Measurements from ENCODE around the gene FBXO21.
"Not testable (repeated sequence)": the region's sequence is repeated elsewhere in the genome, so short reads cannot be mapped to it uniquely, and the experiment has no call there.

The FBXO21 gene

DNA sequence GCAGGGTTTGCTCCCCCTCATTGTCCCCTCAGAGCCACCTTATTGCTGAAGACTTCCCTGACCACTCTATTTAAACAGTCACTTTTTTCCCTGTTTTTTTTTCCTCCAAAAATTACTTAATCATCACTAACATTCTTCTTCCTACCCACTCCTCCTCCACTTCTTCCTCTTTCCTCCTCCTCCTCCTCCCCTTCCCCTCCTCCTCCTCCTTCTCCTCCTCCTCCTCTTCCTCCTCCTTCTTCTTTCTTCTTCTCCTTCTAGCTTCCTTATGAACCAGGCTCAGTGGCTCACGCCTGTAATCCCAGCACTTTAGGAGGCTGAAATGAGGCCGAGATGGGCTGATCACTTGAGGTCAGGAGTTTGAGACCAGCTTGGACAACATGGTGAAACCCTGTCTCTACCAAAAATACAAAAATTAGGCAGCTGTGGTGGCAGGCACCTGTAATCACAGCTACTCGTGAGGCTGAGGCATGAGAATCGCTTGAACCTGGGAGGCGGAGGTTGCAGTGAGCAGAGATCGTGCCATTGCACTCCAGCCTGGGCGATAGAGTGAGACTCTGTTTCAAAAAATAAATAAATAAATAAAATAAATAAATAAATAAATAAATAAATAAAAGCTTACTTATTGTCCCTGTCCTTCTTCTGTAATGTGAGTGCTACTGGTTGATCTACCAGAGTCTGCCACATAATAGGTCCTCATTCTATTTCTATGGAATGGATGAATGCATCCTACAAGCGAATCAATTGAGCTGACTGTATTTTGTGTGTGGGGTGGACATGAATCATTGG, 9.9 kb upstream of the FBXO21 start:
- DNase-seq = not testable (repeated sequence)

DNA sequence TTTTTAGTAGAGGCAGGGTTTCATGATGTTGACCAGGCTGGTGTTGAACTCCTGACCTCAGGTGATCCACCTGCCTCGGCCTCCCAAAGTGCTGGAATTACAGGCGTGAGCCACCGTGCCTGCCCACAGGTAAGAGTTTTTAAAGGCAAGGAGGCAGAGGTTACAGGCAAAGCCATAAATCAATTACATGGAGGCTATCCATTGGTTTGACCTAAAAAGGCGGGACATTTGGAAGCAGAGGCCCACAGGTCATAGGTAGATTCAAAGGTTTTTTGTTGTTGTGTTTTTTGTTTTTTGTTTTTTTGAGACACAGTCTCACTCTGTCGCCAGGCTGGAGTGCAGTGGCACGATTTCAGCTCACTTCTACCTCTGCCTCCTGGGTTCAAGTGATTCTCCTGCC, 6.1 kb upstream of the FBXO21 start:
- DNase-seq = not testable (repeated sequence)

DNA sequence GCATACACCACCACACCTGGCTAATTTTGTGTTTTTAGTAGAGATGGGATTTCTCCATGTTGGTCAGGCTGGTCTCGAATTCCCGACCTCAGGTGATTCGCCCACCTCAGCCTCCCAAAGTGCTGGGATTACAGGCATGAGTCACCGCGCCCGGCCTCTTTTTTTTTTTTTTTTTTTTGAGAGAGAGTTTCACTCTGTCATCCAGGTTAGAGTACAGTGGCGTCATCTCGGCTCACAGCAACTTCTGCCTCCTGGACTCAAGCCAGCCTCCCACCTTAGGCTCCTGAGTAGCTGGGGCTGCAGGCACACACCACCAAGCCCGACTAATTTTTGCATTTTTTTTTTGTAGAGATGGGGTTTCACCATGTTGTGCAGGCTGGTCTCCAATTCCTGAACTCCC, 4.8 kb upstream of the FBXO21 start:
- DNase-seq = not testable (repeated sequence)

DNA sequence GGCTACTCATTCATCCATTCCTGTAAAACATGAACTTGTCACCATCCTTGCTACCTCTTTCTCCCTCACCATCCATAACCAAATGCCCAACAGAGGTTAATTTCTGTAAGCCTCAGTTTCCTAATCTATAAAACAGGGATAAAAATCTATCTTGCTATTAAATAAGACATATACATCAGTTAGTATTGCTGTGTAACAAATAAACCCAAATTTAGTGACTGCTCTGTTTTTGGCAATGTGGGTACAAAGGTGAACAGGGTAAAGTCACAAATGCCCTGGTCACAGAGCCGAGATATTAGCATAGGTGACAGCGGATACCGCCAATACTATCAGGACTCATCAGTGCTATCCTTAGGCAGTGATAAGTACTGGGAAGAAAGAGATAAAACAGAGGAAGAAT, 3.6 kb upstream of the FBXO21 start:
- no peak for DNase-seq

DNA sequence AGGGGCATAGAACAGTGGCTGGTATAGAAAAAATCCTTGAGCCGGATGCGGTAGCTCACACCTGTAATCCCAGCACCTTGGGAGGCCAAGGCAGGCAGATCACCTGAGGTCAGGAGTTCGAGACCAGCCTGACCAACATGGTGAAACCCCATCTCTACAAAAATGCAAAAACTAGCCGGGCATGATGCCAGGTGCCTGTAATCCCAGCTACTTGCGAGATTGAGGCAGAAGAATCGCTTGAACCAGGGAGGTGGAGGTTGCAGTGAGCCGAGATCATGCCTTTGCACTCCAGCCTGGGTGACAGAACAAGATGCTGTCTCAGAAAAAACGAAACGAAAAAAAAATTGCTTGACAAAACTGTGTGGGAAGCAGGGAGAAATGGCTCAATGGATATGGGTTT, 2.3 kb upstream of the FBXO21 start:
- DNase-seq = not testable (repeated sequence)

DNA sequence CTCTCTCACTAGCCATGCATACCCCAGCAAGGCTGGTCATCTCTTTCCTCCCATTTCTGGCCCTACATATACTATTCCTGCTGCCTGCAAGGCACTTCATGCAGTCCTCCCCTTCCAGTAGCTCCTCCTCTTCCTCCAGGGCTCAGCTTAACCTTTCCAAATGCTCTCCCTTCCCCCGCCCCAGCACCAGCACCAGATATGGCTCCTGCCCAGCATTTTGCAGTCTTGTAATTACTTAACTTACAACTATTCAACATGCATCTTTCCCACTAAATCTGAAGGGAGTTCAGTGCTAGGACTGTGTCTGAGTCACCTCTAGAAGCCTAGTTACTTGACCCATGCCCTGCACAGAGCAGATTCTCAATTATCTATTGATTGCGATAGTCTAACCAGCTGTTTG, 1.8 kb upstream of the FBXO21 start:
- DNase-seq = no peak

DNA sequence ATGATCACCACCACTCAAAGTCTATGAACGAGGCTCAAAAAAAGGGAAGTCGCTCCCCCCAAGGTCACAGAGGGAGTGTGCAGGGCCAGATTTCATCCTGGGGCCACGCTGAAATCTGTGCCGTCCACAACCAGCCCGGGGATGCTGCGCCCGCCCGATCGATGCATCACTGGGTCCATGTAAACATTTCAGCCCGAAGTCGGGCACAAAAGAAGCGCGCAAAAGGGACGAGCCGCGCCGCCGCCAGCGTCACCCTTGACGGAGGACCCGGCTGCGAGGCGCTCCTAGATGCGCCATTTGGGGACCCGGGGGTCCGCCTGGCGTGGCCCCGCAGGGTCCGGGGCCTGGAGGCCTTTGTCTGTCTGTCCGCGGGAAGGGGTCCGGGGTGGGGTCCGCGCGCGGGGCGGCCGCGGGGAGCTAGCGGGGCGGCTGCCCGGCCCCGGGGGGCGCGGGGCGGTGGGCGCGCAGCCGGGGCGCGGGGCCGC, 503 bp downstream of the FBXO21 start:
- peak; percentile 11 for DNase-seq

DNA sequence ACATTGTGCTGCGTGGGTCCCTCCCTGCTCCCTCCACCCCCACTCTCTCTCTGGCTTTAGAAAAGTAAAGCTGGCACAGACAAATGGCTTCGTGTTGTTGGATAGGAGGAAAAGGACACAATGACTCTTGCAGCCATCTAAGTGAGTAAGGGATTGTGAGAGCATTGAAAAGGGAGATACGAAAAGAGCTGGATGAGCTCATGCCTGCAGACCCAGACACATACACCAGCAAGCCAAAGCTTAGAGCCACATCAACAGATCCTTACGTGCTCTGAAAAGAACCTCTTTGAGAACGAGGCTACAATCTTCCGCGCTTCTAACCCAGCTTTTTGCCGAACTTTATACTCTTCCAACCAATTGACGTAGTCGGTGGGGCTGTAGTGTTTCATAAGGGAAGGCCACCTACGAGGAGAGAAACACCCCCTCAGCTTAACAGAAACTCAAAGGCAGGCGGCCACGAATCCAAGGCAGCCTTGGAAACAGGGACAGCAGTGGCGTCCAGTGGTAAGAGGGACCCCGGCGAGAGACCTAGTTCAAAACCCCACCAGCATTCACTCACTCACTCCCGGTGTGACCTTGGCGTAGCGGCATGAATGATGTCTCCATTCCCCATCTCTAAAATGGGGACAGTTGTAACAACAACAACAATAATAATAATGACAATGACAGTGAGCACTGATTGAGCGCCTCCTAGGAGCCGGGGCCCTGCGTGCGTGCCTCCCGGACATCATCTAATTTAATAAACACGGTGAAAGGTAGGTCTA, 1.1 kb downstream of the FBXO21 start:
- no peak for DNase-seq

DNA sequence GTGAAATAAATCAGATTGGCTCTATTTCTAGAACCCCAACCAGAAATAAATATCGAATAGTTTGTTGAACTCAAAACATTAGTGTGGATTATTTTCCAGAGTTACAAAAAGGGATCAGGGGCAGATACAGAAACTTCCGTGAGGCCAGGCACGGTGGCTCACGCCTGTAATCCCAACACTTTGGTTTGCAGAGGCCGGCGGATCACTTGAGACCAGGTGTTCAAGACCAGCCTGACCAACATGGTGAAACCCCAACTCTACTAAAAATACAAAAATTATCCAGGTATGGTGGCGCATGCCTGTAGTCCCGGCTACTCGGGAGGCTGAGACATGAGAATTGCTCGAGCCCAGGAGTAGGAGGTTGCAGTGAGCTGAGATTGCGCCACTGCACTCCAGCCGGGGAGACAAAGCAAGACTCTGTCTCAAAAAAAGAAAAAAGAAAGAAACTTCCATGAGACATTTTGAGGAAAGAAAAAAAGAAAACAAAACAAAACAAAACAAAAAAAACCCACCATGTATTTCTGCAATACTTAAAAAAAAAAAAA, 2.1 kb downstream of the FBXO21 start:
- no peak for DNase-seq

DNA sequence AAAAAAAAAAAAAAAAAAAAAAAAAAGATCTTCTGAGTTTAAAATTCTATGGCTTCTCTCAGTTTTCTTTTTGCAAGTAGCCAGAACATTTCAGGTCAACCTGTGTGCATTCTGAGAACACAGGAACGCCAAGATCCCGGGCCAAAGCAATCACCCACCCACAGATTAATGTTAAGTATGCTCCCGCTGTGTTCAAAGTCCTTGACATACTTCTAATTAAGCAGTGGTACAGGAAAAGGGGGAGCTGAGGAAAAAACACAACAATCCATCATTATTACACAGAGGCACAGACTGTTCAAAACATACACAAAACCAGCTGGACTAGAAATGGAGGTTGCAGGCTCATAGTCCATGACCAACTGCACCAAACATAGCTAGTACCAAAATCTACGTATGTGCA, 2.8 kb downstream of the FBXO21 start:
- no peak for DNase-seq

DNA sequence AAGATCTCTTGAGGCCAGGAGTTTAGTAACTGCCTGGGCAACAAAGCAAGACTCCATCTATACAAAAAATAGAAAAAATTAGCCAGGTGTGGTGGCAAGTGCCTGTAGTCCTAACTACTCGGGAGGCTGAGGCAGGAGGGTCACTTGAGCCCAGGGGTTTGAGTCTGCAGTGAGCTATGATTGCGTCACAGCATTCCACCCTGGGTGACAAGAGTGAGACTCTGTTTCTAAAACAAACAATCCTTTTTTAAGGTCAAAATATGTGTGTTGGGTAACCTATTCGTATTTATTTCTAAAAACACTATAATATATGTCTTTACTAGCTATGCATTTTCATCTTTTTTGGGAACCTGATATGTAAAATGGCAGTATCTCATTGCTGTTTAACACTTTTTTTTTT, 7.4 kb downstream of the FBXO21 start:
- DNase-seq = no peak

DNA sequence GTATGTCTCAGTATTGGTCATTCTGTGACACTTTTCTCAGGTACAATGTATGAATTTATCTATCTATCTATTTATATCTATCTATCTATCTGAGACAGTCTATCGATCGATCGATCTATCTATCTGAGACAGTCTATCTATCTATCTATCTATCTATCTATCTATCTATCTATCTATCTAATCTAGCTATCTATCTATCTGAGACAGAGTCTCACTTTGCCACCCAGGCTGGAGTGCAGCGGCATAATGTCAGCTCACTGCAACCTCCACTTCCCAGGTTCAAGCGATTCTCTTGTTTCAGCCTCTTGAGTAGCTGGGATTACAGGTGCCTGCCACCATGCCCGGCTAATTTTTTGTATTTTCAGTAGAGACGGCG, 8.8 kb downstream of the FBXO21 start:
- DNase-seq = not testable (repeated sequence)

DNA sequence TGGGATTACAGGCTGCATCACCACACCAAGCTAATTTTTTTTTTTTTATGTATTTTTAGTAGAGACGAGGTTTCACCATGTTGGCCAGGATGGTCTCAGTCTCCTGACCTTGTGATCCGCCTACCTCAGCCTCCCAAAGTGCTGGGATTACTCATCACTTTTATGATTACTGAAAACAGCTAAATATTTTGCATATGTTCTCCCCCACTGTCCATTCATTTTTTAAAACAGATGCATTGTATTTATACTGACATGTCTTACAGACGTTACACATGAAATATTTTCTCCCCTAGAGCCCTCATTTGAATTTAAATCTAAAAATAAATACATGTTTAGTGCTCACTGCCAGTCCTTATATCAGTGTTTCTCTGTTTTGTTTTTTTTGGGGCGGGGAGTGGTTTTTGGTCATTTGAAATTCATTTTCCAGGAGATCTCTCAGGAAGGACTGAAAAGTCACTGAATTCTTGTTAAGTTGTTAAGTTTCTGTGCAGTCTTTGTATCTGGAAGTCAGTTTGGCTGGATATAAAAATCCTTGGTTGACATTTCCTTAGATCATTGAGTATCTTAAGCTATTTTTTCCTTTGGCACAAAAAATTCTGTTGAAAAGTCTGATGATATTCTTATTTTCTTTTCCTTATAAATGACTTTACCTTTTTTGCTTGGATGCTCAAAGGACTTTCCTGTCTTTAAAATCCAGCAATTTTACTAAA, 9.4 kb downstream of the FBXO21 start:
- DNase-seq = no peak

DNA sequence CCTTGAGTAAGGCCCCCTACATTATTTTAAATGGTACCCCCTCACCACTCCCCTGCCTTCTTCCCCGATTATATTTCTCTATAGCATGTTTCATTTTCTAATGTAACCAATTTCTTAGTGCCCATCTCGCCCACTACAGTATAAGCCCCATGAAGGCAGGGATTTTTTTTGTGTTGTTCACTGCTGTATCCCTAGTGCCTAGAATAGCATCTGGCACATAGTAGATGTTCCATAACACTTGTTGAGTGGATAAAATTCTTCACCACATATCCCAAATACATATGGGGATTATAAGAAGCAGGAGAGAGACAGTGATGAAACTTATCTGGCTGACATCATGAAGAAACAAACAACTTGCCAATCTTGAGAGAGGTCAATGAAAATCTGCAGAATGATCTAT, 11.5 kb downstream of the FBXO21 start:
- DNase-seq = no peak

DNA sequence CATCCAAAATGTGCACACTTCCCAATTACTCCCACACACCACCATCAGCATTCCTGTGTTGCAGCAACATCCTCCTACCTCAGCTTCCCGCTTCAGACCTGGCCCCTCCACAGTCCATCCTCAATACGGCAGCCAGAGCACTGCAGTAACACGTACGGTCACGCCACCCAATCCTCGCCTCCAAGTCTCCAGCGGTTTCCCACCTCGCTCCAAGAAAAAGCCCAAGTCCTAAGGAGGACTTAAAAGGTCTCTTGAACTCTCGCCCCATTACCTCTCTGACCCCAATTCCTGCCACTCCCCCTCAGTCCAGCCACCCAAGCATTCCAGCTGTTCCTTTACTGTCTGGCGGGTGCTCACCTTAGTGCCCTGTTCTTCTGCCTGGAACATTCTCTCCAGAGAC, 12.0 kb downstream of the FBXO21 start:
- DNase-seq = no peak

DNA sequence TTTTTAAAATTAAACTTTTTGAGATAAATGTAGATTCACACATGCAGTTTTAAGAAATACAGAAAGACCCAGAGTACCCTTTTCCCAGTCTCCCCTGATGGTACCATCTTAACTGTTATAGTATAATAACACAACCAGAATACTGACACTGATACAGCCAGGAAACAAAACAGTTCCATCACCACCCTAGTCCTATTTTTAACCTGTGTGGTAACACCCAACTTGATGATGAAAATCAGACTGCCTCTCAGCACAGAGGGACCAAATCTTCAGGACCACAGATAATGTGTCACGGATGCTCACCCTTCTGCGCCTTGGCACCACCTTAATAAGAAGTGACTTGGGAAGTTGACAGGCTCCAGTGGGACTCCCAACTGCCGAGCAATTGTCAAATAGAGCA, 18.1 kb downstream of the FBXO21 start:
- no peak for DNase-seq

DNA sequence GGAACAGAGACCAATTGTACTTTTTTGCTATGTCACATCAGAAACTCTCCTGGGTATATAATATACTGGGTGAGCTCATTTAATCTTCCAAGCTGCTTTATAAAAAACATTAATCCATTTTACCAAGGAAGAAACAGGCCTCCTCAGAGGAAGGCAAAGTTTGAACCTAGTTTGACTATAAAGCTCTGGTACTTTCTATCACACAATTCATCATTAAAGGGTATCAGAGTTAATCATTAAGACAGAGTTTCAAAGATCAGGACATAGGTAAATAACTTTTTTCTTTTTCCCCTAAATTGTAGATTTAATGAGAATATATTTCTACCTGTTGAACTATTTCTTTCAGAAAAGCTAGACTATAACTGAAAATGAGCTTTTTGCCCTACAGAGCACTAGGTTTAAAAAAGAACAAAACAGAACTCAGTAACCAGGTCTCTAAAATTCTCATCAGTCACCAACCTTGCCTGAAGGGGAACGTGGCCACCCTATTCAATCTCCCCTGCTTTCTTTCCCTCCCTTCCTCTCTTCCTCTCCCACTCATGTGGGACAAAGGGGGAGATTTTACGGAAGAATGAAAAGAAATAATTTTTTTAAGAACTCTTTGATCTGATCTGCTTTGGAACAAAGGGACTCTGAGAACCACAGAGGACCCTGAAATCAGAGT, 18.6 kb downstream of the FBXO21 start:
- no peak for DNase-seq

DNA sequence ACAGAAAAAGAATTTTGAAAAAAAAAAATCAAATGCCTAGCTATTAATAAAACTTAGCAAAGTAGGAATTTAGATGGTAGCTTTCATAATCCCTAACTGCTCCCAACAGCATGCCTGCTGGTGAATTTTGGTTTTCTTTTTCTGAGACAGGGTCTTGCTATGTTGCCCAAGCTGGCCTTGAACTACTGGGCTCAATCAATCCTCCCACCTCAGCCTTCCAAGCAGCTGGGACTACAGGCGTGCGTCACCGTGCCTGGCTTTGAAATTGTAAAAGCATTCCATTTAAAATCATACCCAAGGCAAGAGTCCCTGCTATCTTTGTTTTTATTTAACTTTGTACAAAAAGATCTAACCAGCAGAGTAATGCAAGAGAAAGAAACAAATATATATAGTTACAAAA, 20.7 kb downstream of the FBXO21 start:
- no peak for DNase-seq

DNA sequence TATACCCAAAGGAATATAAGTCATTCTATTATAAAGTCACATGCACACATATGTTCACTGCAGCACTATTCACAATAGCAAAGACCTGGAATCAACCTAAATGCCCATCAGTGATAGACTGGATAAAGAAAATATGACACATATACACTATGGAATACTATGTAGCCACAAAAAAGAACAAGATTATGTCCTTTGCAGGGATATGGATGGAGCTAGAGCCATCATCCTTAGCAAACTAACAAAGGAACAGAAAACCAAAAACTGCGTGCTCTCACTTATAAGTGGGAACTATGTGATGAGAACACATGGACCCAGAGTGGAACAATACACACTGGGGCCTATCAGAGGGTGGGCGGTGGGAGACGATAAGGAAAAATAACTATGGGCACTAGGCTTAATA, 21.3 kb downstream of the FBXO21 start:
- no peak for DNase-seq

DNA sequence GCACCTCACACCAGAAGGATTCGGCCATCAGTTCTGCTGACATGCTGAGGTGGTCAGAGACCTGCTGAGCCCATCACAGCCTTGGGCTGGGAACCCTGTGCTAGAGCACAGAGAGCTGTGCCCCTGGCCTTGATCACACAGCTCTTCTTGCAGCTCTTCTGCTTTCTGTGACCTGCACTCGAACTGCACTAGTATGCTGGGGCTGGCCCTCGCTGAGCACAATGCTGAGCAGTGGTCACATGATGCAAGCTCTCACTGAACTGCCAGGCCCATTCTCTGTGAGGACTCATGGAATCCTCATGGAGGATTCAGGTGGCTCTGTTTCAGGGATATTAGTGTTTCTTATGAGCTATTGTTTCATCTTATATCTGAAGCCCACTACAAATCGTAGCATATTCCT, 22.5 kb downstream of the FBXO21 start:
- no peak for DNase-seq

DNA sequence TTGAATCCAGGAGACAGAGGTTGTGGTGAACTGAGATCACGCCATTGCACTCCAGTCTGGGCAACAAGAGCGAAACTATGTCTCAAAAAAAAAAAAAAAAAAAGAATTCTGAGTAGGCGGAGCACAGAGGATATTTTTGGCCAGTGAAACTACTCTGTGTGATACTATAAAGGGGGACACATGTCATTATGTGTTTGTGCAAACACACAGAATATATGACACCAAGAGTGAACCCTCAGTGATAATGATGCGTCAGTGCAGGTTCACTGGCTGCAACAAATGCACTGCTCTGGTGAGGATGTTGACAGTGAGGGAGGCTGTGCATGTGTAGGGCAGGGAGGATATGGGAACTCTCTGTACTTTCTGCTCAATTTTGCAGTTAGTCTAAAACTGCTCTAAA, 24.2 kb downstream of the FBXO21 start:
- DNase-seq = no peak

DNA sequence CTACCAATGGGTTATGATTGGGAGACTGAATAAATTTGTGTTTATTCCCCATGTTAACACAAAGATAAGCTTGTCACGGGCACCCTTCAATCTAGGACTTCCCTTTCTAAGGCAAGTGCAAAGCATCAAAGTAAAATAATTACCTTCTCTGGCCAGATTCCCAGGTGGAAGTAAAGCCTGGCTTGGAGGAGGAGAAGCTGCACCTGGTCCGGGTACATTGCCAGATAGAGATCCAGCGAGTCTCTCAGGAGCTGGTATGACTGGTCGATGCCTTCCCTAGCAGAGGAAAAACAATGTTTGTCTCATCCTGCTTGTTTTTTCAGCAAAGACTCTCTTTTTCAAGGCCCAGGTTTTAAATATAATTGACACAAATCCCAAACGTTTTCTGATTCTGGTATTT, 24.9 kb downstream of the FBXO21 start:
- DNase-seq = no peak

DNA sequence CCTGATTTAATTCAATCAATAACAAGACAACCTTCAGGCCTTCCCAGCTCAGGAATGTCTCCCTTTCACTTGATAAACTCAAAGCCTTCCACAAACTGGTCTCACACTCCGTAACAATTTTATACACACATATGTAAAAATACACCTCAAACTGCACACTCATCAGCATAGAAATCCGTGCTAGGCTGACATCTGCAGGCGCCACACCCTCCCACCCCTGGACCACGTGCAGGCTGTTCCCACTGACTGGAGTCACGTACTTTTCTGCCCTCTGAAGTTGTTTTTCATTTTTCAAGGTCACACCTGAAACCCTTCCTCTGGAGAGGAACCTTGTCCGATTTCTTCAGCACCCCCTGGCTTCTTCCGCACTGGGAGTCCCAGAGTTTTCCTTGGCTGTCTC, 27.6 kb downstream of the FBXO21 start:
- no peak for DNase-seq

Measured in CD4-positive, alpha-beta T cell treated with Interleukin-4 for 4 hours (primary cell).